NB4 (cell line): Measurements from ENCODE around the gene KIRREL1.

Experiments used
- POLR2A ChIP-seq: IDR thresholded peaks from 2 replicates; pipeline ENCODE4 v1.6.1; 2011; ENCODE audit warnings: mild to moderate bottlenecking; ENCODE audit not compliant: insufficient read length; ENCODE audit errors: extremely low read depth
- TF ChIP-seq, protein P1 (sequence below): IDR thresholded peaks from one replicate; pipeline ENCODE4 v1.5.1; 2012; ENCODE audit warnings: low read depth, low read length

DNA sequence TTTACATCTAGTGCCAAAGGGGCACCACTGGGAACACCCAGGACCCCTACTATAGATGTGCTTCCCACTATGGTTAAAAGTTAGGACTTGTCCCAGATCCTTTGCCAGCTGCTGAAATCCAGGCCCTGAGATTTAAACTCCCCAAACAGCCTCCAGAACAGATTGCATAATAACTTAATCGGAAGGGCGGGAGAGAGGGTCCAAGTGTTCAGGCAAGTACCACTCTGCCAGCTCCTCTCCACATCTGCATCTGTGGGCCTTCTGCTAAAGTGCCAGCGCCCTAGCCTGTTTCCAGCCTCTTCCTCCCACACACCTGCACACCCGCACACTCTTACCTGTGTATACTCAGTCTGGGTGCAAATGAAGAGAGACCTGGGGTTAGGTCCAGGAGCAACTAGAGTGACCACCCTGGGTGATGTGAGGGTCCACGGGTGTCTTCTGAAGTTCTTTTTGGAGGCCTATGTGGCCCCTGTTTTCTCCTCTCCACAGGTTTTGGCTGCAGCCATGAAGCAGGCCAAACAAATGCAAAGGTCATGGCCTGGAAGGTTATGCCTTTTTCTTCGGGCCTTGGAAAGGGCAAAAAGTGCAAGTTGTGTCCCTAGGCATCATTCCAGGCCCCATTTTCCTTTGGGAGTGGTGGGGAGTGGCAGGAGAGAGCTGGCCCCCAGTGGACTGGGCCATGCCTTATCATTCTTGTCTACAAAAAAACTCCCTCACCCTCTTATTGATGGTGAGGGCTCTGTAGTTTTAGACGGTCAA lies 29.3 kb downstream of the KIRREL1 start:
- TF ChIP-seq, protein P1, sequence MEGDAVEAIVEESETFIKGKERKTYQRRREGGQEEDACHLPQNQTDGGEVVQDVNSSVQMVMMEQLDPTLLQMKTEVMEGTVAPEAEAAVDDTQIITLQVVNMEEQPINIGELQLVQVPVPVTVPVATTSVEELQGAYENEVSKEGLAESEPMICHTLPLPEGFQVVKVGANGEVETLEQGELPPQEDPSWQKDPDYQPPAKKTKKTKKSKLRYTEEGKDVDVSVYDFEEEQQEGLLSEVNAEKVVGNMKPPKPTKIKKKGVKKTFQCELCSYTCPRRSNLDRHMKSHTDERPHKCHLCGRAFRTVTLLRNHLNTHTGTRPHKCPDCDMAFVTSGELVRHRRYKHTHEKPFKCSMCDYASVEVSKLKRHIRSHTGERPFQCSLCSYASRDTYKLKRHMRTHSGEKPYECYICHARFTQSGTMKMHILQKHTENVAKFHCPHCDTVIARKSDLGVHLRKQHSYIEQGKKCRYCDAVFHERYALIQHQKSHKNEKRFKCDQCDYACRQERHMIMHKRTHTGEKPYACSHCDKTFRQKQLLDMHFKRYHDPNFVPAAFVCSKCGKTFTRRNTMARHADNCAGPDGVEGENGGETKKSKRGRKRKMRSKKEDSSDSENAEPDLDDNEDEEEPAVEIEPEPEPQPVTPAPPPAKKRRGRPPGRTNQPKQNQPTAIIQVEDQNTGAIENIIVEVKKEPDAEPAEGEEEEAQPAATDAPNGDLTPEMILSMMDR = no peak
- TF ChIP-seq POLR2A = no peak
